ENCODE results near the gene COA8.

DNA sequence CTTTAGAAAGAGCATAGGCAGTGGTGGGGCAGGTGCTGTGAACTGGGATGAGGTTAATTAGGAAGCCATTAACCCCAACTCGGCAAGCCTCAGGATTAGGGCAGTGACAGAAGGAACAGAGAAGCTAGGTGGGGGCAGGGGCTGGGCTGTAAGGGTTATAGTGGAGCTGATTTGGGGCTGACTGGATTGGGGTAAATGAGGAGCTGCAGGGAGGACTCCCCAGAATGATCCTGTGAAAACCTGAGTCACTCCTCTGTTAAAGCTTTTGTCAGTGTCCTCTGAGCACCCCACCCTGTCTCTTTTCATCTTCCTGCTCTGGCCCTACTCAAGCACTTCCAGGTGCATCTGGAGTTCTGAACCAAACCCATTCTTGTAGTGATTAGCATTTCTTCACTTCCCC, 70.6 kb downstream of the COA8 start:
- TF ChIP-seq, protein P1, sequence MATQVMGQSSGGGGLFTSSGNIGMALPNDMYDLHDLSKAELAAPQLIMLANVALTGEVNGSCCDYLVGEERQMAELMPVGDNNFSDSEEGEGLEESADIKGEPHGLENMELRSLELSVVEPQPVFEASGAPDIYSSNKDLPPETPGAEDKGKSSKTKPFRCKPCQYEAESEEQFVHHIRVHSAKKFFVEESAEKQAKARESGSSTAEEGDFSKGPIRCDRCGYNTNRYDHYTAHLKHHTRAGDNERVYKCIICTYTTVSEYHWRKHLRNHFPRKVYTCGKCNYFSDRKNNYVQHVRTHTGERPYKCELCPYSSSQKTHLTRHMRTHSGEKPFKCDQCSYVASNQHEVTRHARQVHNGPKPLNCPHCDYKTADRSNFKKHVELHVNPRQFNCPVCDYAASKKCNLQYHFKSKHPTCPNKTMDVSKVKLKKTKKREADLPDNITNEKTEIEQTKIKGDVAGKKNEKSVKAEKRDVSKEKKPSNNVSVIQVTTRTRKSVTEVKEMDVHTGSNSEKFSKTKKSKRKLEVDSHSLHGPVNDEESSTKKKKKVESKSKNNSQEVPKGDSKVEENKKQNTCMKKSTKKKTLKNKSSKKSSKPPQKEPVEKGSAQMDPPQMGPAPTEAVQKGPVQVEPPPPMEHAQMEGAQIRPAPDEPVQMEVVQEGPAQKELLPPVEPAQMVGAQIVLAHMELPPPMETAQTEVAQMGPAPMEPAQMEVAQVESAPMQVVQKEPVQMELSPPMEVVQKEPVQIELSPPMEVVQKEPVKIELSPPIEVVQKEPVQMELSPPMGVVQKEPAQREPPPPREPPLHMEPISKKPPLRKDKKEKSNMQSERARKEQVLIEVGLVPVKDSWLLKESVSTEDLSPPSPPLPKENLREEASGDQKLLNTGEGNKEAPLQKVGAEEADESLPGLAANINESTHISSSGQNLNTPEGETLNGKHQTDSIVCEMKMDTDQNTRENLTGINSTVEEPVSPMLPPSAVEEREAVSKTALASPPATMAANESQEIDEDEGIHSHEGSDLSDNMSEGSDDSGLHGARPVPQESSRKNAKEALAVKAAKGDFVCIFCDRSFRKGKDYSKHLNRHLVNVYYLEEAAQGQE (IDR thresholded peaks at IDR 0.05; ENCODE audit: borderline replicate concordance): no peak
- TF ChIP-seq, protein P2, sequence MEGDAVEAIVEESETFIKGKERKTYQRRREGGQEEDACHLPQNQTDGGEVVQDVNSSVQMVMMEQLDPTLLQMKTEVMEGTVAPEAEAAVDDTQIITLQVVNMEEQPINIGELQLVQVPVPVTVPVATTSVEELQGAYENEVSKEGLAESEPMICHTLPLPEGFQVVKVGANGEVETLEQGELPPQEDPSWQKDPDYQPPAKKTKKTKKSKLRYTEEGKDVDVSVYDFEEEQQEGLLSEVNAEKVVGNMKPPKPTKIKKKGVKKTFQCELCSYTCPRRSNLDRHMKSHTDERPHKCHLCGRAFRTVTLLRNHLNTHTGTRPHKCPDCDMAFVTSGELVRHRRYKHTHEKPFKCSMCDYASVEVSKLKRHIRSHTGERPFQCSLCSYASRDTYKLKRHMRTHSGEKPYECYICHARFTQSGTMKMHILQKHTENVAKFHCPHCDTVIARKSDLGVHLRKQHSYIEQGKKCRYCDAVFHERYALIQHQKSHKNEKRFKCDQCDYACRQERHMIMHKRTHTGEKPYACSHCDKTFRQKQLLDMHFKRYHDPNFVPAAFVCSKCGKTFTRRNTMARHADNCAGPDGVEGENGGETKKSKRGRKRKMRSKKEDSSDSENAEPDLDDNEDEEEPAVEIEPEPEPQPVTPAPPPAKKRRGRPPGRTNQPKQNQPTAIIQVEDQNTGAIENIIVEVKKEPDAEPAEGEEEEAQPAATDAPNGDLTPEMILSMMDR (IDR thresholded peaks at IDR 0.05; ENCODE audit: poor library complexity, severe bottlenecking): no peak
- no peak for TF ChIP-seq TAF1 (IDR thresholded peaks at IDR 0.05; ENCODE audit: low read depth)
- no peak for TF ChIP-seq EP300 (conservative IDR thresholded peaks at IDR 0.05; ENCODE audit: poor library complexity, severe bottlenecking)
- no peak for TF ChIP-seq POLR2AphosphoS5 (IDR thresholded peaks at IDR 0.05)
- TF ChIP-seq EZH2 (IDR thresholded peaks at IDR 0.05; ENCODE audit: borderline replicate concordance, insufficient read depth, low read length, poor library complexity, severe bottlenecking): no peak
- TF ChIP-seq SMC3 (conservative IDR thresholded peaks at IDR 0.05; ENCODE audit: poor library complexity): no peak
